Esophagus muscularis mucosa (tissue), 4 donors: ENCODE results near the gene HSBP1. TPM values are rescaled to one million over a fixed set of nuclear protein-coding genes. Genes with fewer than 3 reads are reported as not detected.

Experiments
- DNase-seq: peaks from one replicate; pipeline ENCODE4 v3.0.0-alpha.2; 2017; ENCODE audit errors: extremely low spot score
- H3K27ac ChIP-seq, 4 donors: fragments of 200-600 bp; sonication (generic); replicated peaks in 1 of 4; 1 replicate in 3 of 4; 2 replicates in 1 of 4; pipeline ENCODE4 v1.5.1; 2016 to 2019; ENCODE audit warnings: mild to moderate bottlenecking in 1 of 4
- H3K27me3 ChIP-seq, 4 donors: fragments of 200-600 bp; sonication (generic); one replicate each; pipeline versions ENCODE4 v1.5.1 to v1.6.0; 2016 to 2019
- H3K36me3 ChIP-seq, 4 donors: fragments of 200-600 bp; sonication (generic); one replicate each; pipeline ENCODE4 v1.5.1; 2016 to 2019
- H3K4me1 ChIP-seq, 4 donors: fragments of 200-600 bp; sonication (generic); one replicate each; pipeline ENCODE4 v1.5.1; 2016 to 2019
- H3K4me3 ChIP-seq, 4 donors: fragments of 200-600 bp; sonication (generic); 1 replicate in 2 of 4; 2 replicates in 2 of 4; pipeline ENCODE4 v1.5.1; 2016 to 2019; ENCODE audit warnings: mild to moderate bottlenecking in 4 of 4, moderate library complexity in 1 of 4
- H3K9me3 ChIP-seq, 4 donors: fragments of 200-600 bp; sonication (generic); 1 replicate in 3 of 4; 2 replicates in 1 of 4; pipeline ENCODE4 v1.5.1; 2016 to 2019
- EP300 ChIP-seq: sonication (generic); formaldehyde crosslinking; IDR thresholded peaks from one replicate; pipeline ENCODE4 v1.6.1; 2017; ENCODE audit warnings: antibody characterized with exemption
- POLR2A ChIP-seq: fragments of 450-650 bp; IDR thresholded peaks from one replicate; pipeline ENCODE4 v1.6.1; 2017; ENCODE audit warnings: antibody characterized with exemption, moderate library complexity, mild to moderate bottlenecking, low read depth
- POLR2AphosphoS5 ChIP-seq, 2 donors: sonication (generic); formaldehyde crosslinking; IDR thresholded peaks; one replicate each; pipeline ENCODE4 v1.6.1; 2017; ENCODE audit warnings: antibody characterized with exemption in 2 of 2
- WGBS: methylation state at CpG from one replicate; pipeline ENCODE4 v1.1.5; 2018; 5-methylcytosine and 5-hydroxymethylcytosine counted together
- intact Hi-C: fragments of 100-400 bp; cut with DNase I; formaldehyde crosslinking; loops from one replicate; pipeline ENCODE4 v1.15.1; 2023
- total RNA-seq, 4 donors: library from RNA; depleted of rRNA; stranded (reverse); fragments of >200 nt; gene quantifications; one replicate each; pipeline versions ENCODE4 v1.1.0 to v1.2.1, GENCODE V29; 2016
- TF ChIP-seq, protein P1 (sequence below), 3 experiments: fragments of 200-600 bp in 2 of 3; fragments of 450-650 bp in 1 of 3; sonication (generic) in 2 of 3; IDR thresholded peaks; one replicate each; pipeline ENCODE4 v1.5.1; 2017 to 2019; ENCODE audit warnings: antibody characterized with exemption in 3 of 3, mild to moderate bottlenecking in 2 of 3, moderate library complexity in 1 of 3

Gene HSBP1
- total RNA-seq, 4 donors from 2014 or later, result 12.0 to 49.8 (median 26.4) TPM

DNA sequence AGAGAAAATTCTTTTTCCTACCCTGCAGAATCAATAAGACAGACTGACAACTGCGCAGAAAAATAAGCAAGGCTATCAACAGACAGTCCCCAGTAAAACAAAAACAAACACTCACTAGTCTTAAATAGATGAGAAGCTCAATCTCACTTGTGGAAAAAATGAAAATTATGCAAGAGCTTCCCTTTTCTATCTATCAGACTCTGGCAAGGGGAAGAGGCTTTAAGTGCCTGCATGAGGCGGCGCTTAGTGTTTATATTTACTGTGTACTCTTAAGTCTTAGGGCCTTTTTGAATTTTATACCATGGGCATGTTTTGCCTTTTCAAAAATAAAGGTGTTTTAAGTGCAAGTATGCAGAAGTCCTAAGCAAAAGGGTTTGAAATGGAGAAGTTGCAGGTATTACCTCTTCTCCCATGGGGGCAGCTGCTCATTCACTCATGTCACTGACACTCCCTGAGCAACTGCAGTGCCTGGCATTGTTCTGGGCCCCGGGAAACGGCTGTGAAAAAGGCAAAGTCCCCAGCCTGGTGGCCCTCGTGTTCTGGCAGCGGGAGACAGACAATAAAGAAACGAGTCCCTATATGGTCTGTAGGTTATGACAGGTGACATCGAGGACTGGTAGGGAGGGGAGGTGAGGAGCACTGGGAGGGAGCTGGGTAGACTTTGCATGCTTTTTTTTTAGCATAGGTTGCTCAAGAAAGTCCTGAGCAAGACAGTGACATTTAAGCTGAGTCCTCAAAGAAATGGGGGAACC lies 35.2 kb downstream of the HSBP1 start:
- TF ChIP-seq EP300 (no peak), POLR2AphosphoS5 (IDR thresholded peaks at IDR 0.05) (no peak), POLR2A (no peak)
- TF ChIP-seq, protein P1, sequence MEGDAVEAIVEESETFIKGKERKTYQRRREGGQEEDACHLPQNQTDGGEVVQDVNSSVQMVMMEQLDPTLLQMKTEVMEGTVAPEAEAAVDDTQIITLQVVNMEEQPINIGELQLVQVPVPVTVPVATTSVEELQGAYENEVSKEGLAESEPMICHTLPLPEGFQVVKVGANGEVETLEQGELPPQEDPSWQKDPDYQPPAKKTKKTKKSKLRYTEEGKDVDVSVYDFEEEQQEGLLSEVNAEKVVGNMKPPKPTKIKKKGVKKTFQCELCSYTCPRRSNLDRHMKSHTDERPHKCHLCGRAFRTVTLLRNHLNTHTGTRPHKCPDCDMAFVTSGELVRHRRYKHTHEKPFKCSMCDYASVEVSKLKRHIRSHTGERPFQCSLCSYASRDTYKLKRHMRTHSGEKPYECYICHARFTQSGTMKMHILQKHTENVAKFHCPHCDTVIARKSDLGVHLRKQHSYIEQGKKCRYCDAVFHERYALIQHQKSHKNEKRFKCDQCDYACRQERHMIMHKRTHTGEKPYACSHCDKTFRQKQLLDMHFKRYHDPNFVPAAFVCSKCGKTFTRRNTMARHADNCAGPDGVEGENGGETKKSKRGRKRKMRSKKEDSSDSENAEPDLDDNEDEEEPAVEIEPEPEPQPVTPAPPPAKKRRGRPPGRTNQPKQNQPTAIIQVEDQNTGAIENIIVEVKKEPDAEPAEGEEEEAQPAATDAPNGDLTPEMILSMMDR (IDR thresholded peaks at IDR 0.05), result no peak

DNA sequence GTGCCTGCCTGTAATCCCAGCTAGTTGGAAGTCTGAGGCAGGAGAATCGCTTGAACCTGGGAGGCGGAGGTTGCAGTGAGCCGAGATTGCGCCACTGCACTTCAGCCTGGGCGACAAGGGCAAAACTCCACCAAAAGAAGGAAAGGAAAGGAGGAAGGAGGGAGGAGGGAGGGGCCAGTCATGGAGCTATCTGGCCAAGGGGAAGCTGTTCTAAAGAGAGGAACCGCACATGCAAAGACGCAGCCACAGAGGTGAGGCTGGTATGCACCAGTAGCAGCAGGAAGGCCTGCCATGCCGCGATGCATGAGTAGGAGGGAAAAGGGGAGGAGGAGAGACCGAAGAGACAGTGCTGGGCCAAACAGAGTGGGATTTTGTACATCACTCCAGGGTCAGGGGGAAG lies 35.9 kb downstream of the HSBP1 start:
- TF ChIP-seq, protein P1 (IDR thresholded peaks at IDR 0.05), result no peak
- no peak for TF ChIP-seq POLR2AphosphoS5 (IDR thresholded peaks at IDR 0.05)
- no peak for TF ChIP-seq POLR2A
- no peak for TF ChIP-seq EP300
- H3K4me3 ChIP-seq, result no peak overlapping the region
- WGBS, result 70% methylated on average over 10 of the region's 10 CpGs
- intact Hi-C loops, result no loop called here
- H3K9me3 ChIP-seq, result no peaks in the 10 kb centered on the region
- DNase-seq, result no peak
- H3K4me1 ChIP-seq, result no peaks in the 10 kb centered on the region
- H3K27ac ChIP-seq, result no peak overlapping the region
- no peaks in the 10 kb centered on the region for H3K36me3 ChIP-seq
- H3K27me3 ChIP-seq, result no peaks in the 10 kb centered on the region

More for the DNA sequence above, 35.2 kb downstream of the HSBP1 start:
- intact Hi-C loops, result no loop called here
- DNase-seq, result no peak
- Histone ChIP-seq H3K9me3 (no peaks in the 10 kb centered on the region), H3K27me3 (no peaks in the 10 kb centered on the region), H3K4me1 (no peaks in the 10 kb centered on the region), H3K27ac (no peak overlapping the region), H3K36me3 (no peaks in the 10 kb centered on the region), H3K4me3 (no peak overlapping the region)
- WGBS, result 61% methylated on average over 9 of the region's 9 CpGs

DNA sequence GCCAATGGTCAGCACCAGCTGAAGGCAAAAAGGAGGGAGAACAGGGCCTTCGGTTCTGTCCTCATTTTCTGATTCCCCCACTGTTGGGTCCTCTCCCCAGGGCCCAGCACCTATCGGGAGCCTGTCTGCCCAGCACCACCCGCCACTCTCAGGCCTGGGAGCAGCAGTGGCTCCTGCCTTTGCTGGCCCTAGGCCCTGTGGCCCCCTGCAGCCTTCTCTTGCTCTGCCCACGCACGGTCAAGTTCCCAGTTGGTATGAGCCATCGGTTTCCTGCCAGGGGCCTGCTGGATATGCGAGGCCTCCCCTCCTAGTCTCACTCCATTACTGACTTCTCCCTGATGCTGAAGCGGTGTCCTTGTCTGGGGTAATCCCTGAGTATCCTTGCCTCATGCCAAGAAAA lies 37.5 kb downstream of the HSBP1 start:
- intact Hi-C loops, result no loop called here
- H3K4me1 ChIP-seq, result no peaks in the 10 kb centered on the region
- no peaks in the 10 kb centered on the region for H3K36me3 ChIP-seq
- no peak for DNase-seq
- H3K27ac ChIP-seq, result no peak overlapping the region
- TF ChIP-seq POLR2AphosphoS5 (IDR thresholded peaks at IDR 0.05), result no peak
- TF ChIP-seq, protein P1 (IDR thresholded peaks at IDR 0.05), result no peak
- no peak for TF ChIP-seq EP300
- no peak for TF ChIP-seq POLR2A
- H3K4me3 ChIP-seq, result no peak overlapping the region
- H3K9me3 ChIP-seq, result no peaks in the 10 kb centered on the region
- H3K27me3 ChIP-seq, result no peaks in the 10 kb centered on the region
- 92% methylated on average over 7 of the region's 8 CpGs for WGBS

- no peaks in the 10 kb centered on the region for H3K4me1 ChIP-seq
- intact Hi-C loops, result no loop called here
- no peak overlapping the region for H3K4me3 ChIP-seq
- no peaks in the 10 kb centered on the region for H3K9me3 ChIP-seq
- TF ChIP-seq, protein P1 (IDR thresholded peaks at IDR 0.05), result no peak
- TF ChIP-seq POLR2A (no peak), EP300 (no peak), POLR2AphosphoS5 (IDR thresholded peaks at IDR 0.05) (no peak)
- no peak overlapping the region for H3K27ac ChIP-seq
- no peaks in the 10 kb centered on the region for H3K27me3 ChIP-seq
- 69% methylated on average over 14 of the region's 14 CpGs for WGBS
- DNase-seq, result no peak
- H3K36me3 ChIP-seq, result no peaks in the 10 kb centered on the region
These were observed 39.8 kb downstream of the HSBP1 start for GRCh38 chr16:83847371-83848225.
